Activated CD8-positive, alpha-beta T cell treated with anti-CD3 and anti-CD28 coated beads for 36 hours (primary cell): ENCODE data around the gene NUP93. TPM values are rescaled to one million over a fixed set of nuclear protein-coding genes. Genes with fewer than 3 reads are reported as not detected.

Experiments used
- ATAC-seq: fragments of 200-7000 bp; cut with Tn5 transposase; one replicate; pipeline ENCODE4 v1.10.0; 2021; ENCODE audit warnings: mild to moderate bottlenecking, moderate library complexity
- CTCF ChIA-PET: fragments of 350-600 bp; sonication (Branson Sonifier 250); formaldehyde crosslinking; loops from one replicate; lab custom pipeline; 2021; ENCODE audit warnings: antibody characterized with exemption; lab: Charles Lee
- POLR2A ChIA-PET: fragments of 350-600 bp; sonication (Branson Sonifier 250); formaldehyde crosslinking; loops from one replicate; lab custom pipeline; 2021; ENCODE audit warnings: antibody characterized with exemption; lab: Charles Lee
- DNase-seq: peaks from one replicate; pipeline ENCODE4 v3.0.0-alpha.2; 2020
- H3K27ac Mint-ChIP-seq: one replicate; pipeline ENCODE4 v1.8.0; 2021; ENCODE audit warnings: mild to moderate bottlenecking, mixed read lengths
- H3K27me3 Mint-ChIP-seq: one replicate; pipeline ENCODE4 v1.8.0; 2021; ENCODE audit warnings: mixed read lengths
- H3K36me3 Mint-ChIP-seq: one replicate; pipeline ENCODE4 v1.8.0; 2021; ENCODE audit warnings: low read depth, mixed read lengths
- H3K4me1 Mint-ChIP-seq: one replicate; pipeline ENCODE4 v1.8.0; 2021; ENCODE audit warnings: low read depth, mixed read lengths
- H3K4me3 Mint-ChIP-seq: one replicate; pipeline ENCODE4 v1.8.0; 2021; ENCODE audit warnings: mild to moderate bottlenecking, moderate library complexity, mixed read lengths
- H3K9me3 Mint-ChIP-seq: one replicate; pipeline ENCODE4 v1.8.0; 2021; ENCODE audit warnings: mixed read lengths
- intact Hi-C: fragments of 100-400 bp; cut with micrococcal nuclease; formaldehyde crosslinking; loops from one replicate; pipeline ENCODE4 v1.10.0; 2022
- microRNA-seq: library from miRNA; unstranded; fragments of <30 nt; microRNA quantifications from one replicate; pipeline ENCODE4 v1.2.0, GENCODE V29; 2022; ENCODE audit warnings: borderline microRNAs expressed, borderline replicate concordance
- total RNA-seq, 2 experiments: library from RNA; stranded (reverse); gene quantifications; one replicate each; pipeline ENCODE4 v1.2.3, GENCODE V29; 2021
- TF ChIP-seq, protein P1 (sequence below): fragments of 200-600 bp; IDR thresholded peaks from one replicate; pipeline ENCODE4 v1.8.0; 2022; ENCODE audit warnings: antibody characterized with exemption, mild to moderate bottlenecking

The NUP93 gene
- total RNA-seq, 2 experiments from 2014 or later: 171 to 191 TPM

DNA sequence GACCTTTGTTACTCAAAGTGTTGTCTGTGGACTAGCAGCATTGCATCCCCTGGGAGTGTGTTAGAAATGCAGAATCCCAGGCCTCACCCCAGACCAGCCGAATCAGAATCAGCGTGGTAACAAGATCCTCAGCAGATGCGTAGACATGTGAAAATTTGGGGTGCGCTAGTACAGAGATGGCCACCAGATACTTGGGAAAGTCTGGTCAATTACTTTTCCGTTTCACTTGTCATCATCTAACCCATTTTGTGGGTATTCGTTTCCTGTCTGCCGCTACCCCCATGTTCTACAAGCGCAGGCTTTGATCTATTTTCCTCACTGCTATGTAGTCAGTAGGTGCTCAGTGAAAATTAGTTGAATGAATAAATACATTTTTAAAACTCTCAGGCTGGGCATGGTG lies 168.9 kb downstream of the NUP93 start:
- peaks cover 18% of the 10 kb centered on the region for H3K4me1 Mint-ChIP-seq
- no peaks in the 10 kb centered on the region for H3K36me3 Mint-ChIP-seq
- intact Hi-C loops: no loop called here
- CTCF ChIA-PET: no interaction called here
- ATAC-seq (peak; percentile 83), DNase-seq (peak; percentile 42)
- H3K4me3 Mint-ChIP-seq: no peak overlapping the region
- no peaks in the 10 kb centered on the region for H3K9me3 Mint-ChIP-seq
- peaks cover 3% of the 10 kb centered on the region for H3K27me3 Mint-ChIP-seq
- TF ChIP-seq, protein P1, sequence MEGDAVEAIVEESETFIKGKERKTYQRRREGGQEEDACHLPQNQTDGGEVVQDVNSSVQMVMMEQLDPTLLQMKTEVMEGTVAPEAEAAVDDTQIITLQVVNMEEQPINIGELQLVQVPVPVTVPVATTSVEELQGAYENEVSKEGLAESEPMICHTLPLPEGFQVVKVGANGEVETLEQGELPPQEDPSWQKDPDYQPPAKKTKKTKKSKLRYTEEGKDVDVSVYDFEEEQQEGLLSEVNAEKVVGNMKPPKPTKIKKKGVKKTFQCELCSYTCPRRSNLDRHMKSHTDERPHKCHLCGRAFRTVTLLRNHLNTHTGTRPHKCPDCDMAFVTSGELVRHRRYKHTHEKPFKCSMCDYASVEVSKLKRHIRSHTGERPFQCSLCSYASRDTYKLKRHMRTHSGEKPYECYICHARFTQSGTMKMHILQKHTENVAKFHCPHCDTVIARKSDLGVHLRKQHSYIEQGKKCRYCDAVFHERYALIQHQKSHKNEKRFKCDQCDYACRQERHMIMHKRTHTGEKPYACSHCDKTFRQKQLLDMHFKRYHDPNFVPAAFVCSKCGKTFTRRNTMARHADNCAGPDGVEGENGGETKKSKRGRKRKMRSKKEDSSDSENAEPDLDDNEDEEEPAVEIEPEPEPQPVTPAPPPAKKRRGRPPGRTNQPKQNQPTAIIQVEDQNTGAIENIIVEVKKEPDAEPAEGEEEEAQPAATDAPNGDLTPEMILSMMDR: no peak
- H3K27ac Mint-ChIP-seq: no peak overlapping the region
- POLR2A ChIA-PET: no interaction called here

Small RNAs within 50 kb of the gene (microRNA-seq; reads per million reads assigned to microRNA genes)
- not detected for gene MIR138-2

Other genes starting within 250 kb of the NUP93 start
- gene BBS2, start 210.1 kb upstream of the NUP93 start, total RNA-seq: 10 to 100 TPM; 16.1 to 17.6 TPM
- not detected for gene MT4, start 165.1 kb upstream of the NUP93 start, total RNA-seq
- gene MT3, start 140.6 kb upstream of the NUP93 start, total RNA-seq: 10 to 100 TPM; 30.7 to 33.6 TPM
- 100 to 1,000 TPM; 141 to 144 TPM for gene MT2A, start 121.5 kb upstream of the NUP93 start, total RNA-seq
- 10 to 100 TPM; 22.1 to 23.3 TPM for gene MT1E, start 104.3 kb upstream of the NUP93 start, total RNA-seq
- not detected for gene MT1M, start 97.5 kb upstream of the NUP93 start, total RNA-seq
- not detected for gene MT1A, start 91.5 kb upstream of the NUP93 start, total RNA-seq
- gene MT1B, start 78.2 kb upstream of the NUP93 start, total RNA-seq: not detected
- gene MT1F, start 72.2 kb upstream of the NUP93 start, total RNA-seq: 1 to 10 TPM; 7.7 to 9.0 TPM
- gene MT1G, start 62.1 kb upstream of the NUP93 start, total RNA-seq: 10 to 100 TPM; 35.9 to 39.0 TPM
- gene MT1H, start 60.3 kb upstream of the NUP93 start, total RNA-seq: 1 to 10 TPM; 2.3 to 2.7 TPM
- gene MT1X, start 47.7 kb upstream of the NUP93 start, total RNA-seq: 10 to 100 TPM; 52.5 to 54.2 TPM
- gene SLC12A3, start 135.1 kb downstream of the NUP93 start, total RNA-seq: not detected
- 100 to 1,000 TPM; 142 to 150 TPM for gene HERPUD1, start 202.0 kb downstream of the NUP93 start, total RNA-seq
- gene CETP, start 231.8 kb downstream of the NUP93 start, total RNA-seq: not detected